Esophagus muscularis mucosa (tissue), 4 donors: ENCODE results near the gene REEP6. TPM values are rescaled to one million over a fixed set of nuclear protein-coding genes. Genes with fewer than 3 reads are reported as not detected.

Experiments
- DNase-seq: peaks from one replicate; pipeline ENCODE4 v3.0.0-alpha.2; 2017; ENCODE audit errors: extremely low spot score
- H3K27ac ChIP-seq, 4 donors: fragments of 200-600 bp; sonication (generic); replicated peaks in 1 of 4; 1 replicate in 3 of 4; 2 replicates in 1 of 4; pipeline ENCODE4 v1.5.1; 2016 to 2019; ENCODE audit warnings: mild to moderate bottlenecking in 1 of 4
- H3K27me3 ChIP-seq, 4 donors: fragments of 200-600 bp; sonication (generic); one replicate each; pipeline versions ENCODE4 v1.5.1 to v1.6.0; 2016 to 2019
- H3K36me3 ChIP-seq, 4 donors: fragments of 200-600 bp; sonication (generic); one replicate each; pipeline ENCODE4 v1.5.1; 2016 to 2019
- H3K4me1 ChIP-seq, 4 donors: fragments of 200-600 bp; sonication (generic); one replicate each; pipeline ENCODE4 v1.5.1; 2016 to 2019
- H3K4me3 ChIP-seq, 4 donors: fragments of 200-600 bp; sonication (generic); 1 replicate in 2 of 4; 2 replicates in 2 of 4; pipeline ENCODE4 v1.5.1; 2016 to 2019; ENCODE audit warnings: mild to moderate bottlenecking in 4 of 4, moderate library complexity in 1 of 4
- H3K9me3 ChIP-seq, 4 donors: fragments of 200-600 bp; sonication (generic); 1 replicate in 3 of 4; 2 replicates in 1 of 4; pipeline ENCODE4 v1.5.1; 2016 to 2019
- CTCF ChIP-seq, 3 experiments: fragments of 200-600 bp in 2 of 3; fragments of 450-650 bp in 1 of 3; sonication (generic) in 2 of 3; IDR thresholded peaks; one replicate each; pipeline ENCODE4 v1.5.1; 2017 to 2019; ENCODE audit warnings: antibody characterized with exemption in 3 of 3, mild to moderate bottlenecking in 2 of 3, moderate library complexity in 1 of 3
- EP300 ChIP-seq: sonication (generic); formaldehyde crosslinking; IDR thresholded peaks from one replicate; pipeline ENCODE4 v1.6.1; 2017; ENCODE audit warnings: antibody characterized with exemption
- POLR2A ChIP-seq: fragments of 450-650 bp; IDR thresholded peaks from one replicate; pipeline ENCODE4 v1.6.1; 2017; ENCODE audit warnings: antibody characterized with exemption, moderate library complexity, mild to moderate bottlenecking, low read depth
- POLR2AphosphoS5 ChIP-seq, 2 donors: sonication (generic); formaldehyde crosslinking; IDR thresholded peaks; one replicate each; pipeline ENCODE4 v1.6.1; 2017; ENCODE audit warnings: antibody characterized with exemption in 2 of 2
- WGBS: methylation state at CpG from one replicate; pipeline ENCODE4 v1.1.5; 2018; 5-methylcytosine and 5-hydroxymethylcytosine counted together
- intact Hi-C: fragments of 100-400 bp; cut with DNase I; formaldehyde crosslinking; loops from one replicate; pipeline ENCODE4 v1.15.1; 2023
- total RNA-seq, 4 donors: library from RNA; depleted of rRNA; stranded (reverse); fragments of >200 nt; gene quantifications; one replicate each; pipeline versions ENCODE4 v1.1.0 to v1.2.1, GENCODE V29; 2016

The REEP6 gene
- total RNA-seq, 4 donors from 2014 or later, result 0.23 to 2.3 (median 0.99) TPM; not detected in 1

DNA sequence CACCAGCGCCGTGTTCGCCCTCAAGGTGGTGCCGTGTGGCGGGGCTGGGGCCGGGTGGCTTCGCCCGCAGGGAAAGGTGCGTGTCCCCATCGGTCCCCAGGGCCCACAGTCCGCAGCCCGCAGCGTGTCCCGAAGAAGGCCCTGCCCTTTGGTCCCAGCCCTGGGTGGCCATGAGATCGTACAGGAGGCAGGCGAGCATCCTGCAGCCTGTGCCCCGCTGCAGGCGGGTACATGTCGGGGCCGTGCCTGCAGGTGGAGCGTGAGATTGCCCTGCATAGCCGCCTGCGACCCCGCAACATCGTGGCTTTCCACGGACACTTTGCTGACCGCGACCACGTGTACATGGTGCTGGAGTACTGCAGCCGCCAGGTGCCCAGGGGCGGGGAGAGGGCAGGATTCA is 34.4 kb downstream of the REEP6 start:
- TF ChIP-seq CTCF (IDR thresholded peaks at IDR 0.05), result no peak
- no peaks in the 10 kb centered on the region for H3K36me3 ChIP-seq
- no peak overlapping the region for H3K27ac ChIP-seq
- H3K4me1 ChIP-seq, result peaks cover 9 to 16% (median 13%) of the 10 kb centered on the region in 4 donors
- no peak for DNase-seq
- H3K9me3 ChIP-seq, result no peaks in the 10 kb centered on the region
- WGBS, result 65% methylated on average over 27 of the region's 31 CpGs
- intact Hi-C loops, result no loop called here
- no peak overlapping the region for H3K4me3 ChIP-seq
- peaks cover 0 to 90% (median 30%) of the 10 kb centered on the region in 4 donors for H3K27me3 ChIP-seq

GRCh38 chr19:1526066-1526778 is 35.2 kb downstream of the REEP6 start:
- Histone ChIP-seq H3K4me3 (no peak overlapping the region), H3K27ac (no peak overlapping the region), H3K4me1 (peaks cover 9 to 16% (median 13%) of the 10 kb centered on the region in 4 donors), H3K9me3 (no peaks in the 10 kb centered on the region), H3K27me3 (peaks cover 0 to 91% (median 30%) of the 10 kb centered on the region in 4 donors), H3K36me3 (no peaks in the 10 kb centered on the region)
- TF ChIP-seq POLR2A (no peak), EP300 (no peak), CTCF (IDR thresholded peaks at IDR 0.05) (no peak), POLR2AphosphoS5 (IDR thresholded peaks at IDR 0.05) (no peak)
- no peak for DNase-seq
- intact Hi-C loops, result no loop called here
- WGBS, result 73% methylated on average over 16 of the region's 33 CpGs

- peaks cover 0 to 95% (median 30%) of the 10 kb centered on the region in 4 donors for H3K27me3 ChIP-seq
- H3K9me3 ChIP-seq, result no peaks in the 10 kb centered on the region
- no peak overlapping the region for H3K4me3 ChIP-seq
- 77% methylated on average over 18 of the region's 18 CpGs for WGBS
- H3K36me3 ChIP-seq, result no peaks in the 10 kb centered on the region
- H3K4me1 ChIP-seq, result peaks cover 4 to 14% (median 11%) of the 10 kb centered on the region in 4 donors
- H3K27ac ChIP-seq, result no peak overlapping the region
- intact Hi-C loops, result no loop called here
- no peak for DNase-seq
- no peak for TF ChIP-seq POLR2A
- TF ChIP-seq POLR2AphosphoS5 (IDR thresholded peaks at IDR 0.05), result no peak
- TF ChIP-seq EP300, result no peak
- no peak for TF ChIP-seq CTCF (IDR thresholded peaks at IDR 0.05)
Measured at GRCh38 chr19:1526979-1527649, 36.1 kb downstream of the REEP6 start.

- Histone ChIP-seq H3K27me3 (peaks cover 0 to 92% (median 30%) of the 10 kb centered on the region in 4 donors), H3K36me3 (no peaks in the 10 kb centered on the region), H3K9me3 (no peaks in the 10 kb centered on the region), H3K4me3 (no peak overlapping the region), H3K27ac (no peak overlapping the region), H3K4me1 (peaks cover 4 to 14% (median 11%) of the 10 kb centered on the region in 4 donors)
- DNase-seq, result no peak
- WGBS, result 75% methylated on average over 18 of the region's 27 CpGs
- intact Hi-C loops, result no loop called here
- no peak for TF ChIP-seq EP300
- TF ChIP-seq CTCF (IDR thresholded peaks at IDR 0.05), result no peak
- no peak for TF ChIP-seq POLR2AphosphoS5 (IDR thresholded peaks at IDR 0.05)
- TF ChIP-seq POLR2A, result no peak
Measured at GRCh38 chr19:1527650-1528309, 36.8 kb downstream of the REEP6 start.
